HepG2 (cell line): ENCODE data around the gene FBXW12. TPM values are rescaled to one million over a fixed set of nuclear protein-coding genes. Genes with fewer than 3 reads are reported as not detected.
A peak's percentile ranks its signal among the peaks of the same experiment; 100 is the strongest.

Experiments
- AGO1 ChIP-seq: fragments of 200-400 bp; formaldehyde crosslinking; IDR thresholded peaks from 2 replicates; pipeline ENCODE4 v1.6.1; 2017; ENCODE audit warnings: mild to moderate bottlenecking, low read depth, low read length, moderate library complexity; ENCODE audit not compliant: poor library complexity, severe bottlenecking
- ARNT2 ChIP-seq: sonication (generic); formaldehyde crosslinking; IDR thresholded peaks from 2 replicates; pipeline ENCODE4 v1.8.0; 2022; ENCODE audit warnings: mild to moderate bottlenecking, low read depth, missing genetic modification reagents, moderate library complexity
- ARNTL ChIP-seq: sonication (generic); formaldehyde crosslinking; IDR thresholded peaks from 2 replicates; pipeline ENCODE4 v1.4.0; 2020; ENCODE audit warnings: mild to moderate bottlenecking, missing genetic modification reagents
- ESRRA ChIP-seq: sonication (generic); formaldehyde crosslinking; IDR thresholded peaks from 2 replicates; pipeline ENCODE4 v1.5.1; 2020; ENCODE audit warnings: mild to moderate bottlenecking, low read depth, missing genetic modification reagents
- FOXK1 ChIP-seq: sonication (generic); formaldehyde crosslinking; IDR thresholded peaks from 2 replicates; pipeline ENCODE4 v1.4.0; 2020; ENCODE audit warnings: low read depth, missing genetic modification reagents, borderline replicate concordance
- HDAC2 ChIP-seq: sonication (generic); formaldehyde crosslinking; IDR thresholded peaks from 2 replicates; pipeline ENCODE4 v1.4.0; 2020; ENCODE audit warnings: missing genetic modification reagents
- HDAC6 ChIP-seq: fragments of 200-600 bp; sonication (generic); IDR thresholded peaks from 2 replicates; pipeline ENCODE4 v1.7.0; 2017; ENCODE audit warnings: mild to moderate bottlenecking, antibody characterized with exemption, low read length, low read depth
- IRX3 ChIP-seq: sonication (generic); formaldehyde crosslinking; IDR thresholded peaks from 2 replicates; pipeline ENCODE4 v1.8.1; 2023; ENCODE audit warnings: mild to moderate bottlenecking, low read depth, missing genetic modification reagents, borderline replicate concordance
- KLF13 ChIP-seq: sonication (generic); formaldehyde crosslinking; IDR thresholded peaks from 2 replicates; pipeline ENCODE4 v1.4.0; 2020; ENCODE audit warnings: mild to moderate bottlenecking, missing genetic modification reagents
- RCOR2 ChIP-seq: IDR thresholded peaks from 2 replicates; pipeline ENCODE4 v1.6.1; 2016; ENCODE audit warnings: missing biosample characterization, missing genetic modification reagents
- REXO4 ChIP-seq: sonication (generic); formaldehyde crosslinking; IDR thresholded peaks from 2 replicates; pipeline ENCODE4 v1.8.0; 2022; ENCODE audit warnings: missing genetic modification reagents, mild to moderate bottlenecking, borderline replicate concordance
- SALL2 ChIP-seq: sonication (generic); formaldehyde crosslinking; IDR thresholded peaks from 2 replicates; pipeline ENCODE4 v1.8.1; 2023; ENCODE audit warnings: mild to moderate bottlenecking, missing genetic modification reagents, inconsistent platforms
- TCF7L2 ChIP-seq: IDR thresholded peaks from 2 replicates; pipeline ENCODE4 v1.6.1; 2011; ENCODE audit warnings: mild to moderate bottlenecking, low read depth, low read length, moderate library complexity
- ZNF121 ChIP-seq: sonication (generic); formaldehyde crosslinking; IDR thresholded peaks from 2 replicates; pipeline ENCODE4 v1.5.0; 2020; ENCODE audit warnings: mild to moderate bottlenecking, missing genetic modification reagents
- ZNF251 ChIP-seq: sonication (generic); formaldehyde crosslinking; IDR thresholded peaks from 2 replicates; pipeline ENCODE4 v1.9.0; 2021; ENCODE audit warnings: mild to moderate bottlenecking, missing genetic modification reagents
- ZNF34 ChIP-seq: sonication (generic); formaldehyde crosslinking; IDR thresholded peaks from 2 replicates; pipeline ENCODE4 v1.4.0; 2020; ENCODE audit warnings: mild to moderate bottlenecking, missing genetic modification reagents, borderline replicate concordance
- ZNF572 ChIP-seq: sonication (generic); formaldehyde crosslinking; IDR thresholded peaks from 2 replicates; pipeline ENCODE4 v1.5.1; 2020; ENCODE audit warnings: mild to moderate bottlenecking, missing genetic modification reagents
- ZSCAN9 ChIP-seq: IDR thresholded peaks from 2 replicates; pipeline ENCODE4 v1.6.1; 2016; ENCODE audit warnings: borderline replicate concordance
- polyA plus RNA-seq, 8 experiments: library from polyadenylated mRNA; depleted of rRNA in 3 of 8; stranded (reverse) in 7 of 8; unstranded in 1 of 8; fragments of >200 nt; fragmentation: Illumina TruSeq in 4 of 8; extraction: Trizol in 4 of 8; gene quantifications; 2 replicates each; pipeline versions ENCODE4 v1.2.1 to v1.2.3, GENCODE V29; 2011 to 2016; ENCODE audit warnings: low read depth in 4 of 8, missing spikeins in 1 of 8, mixed read lengths in 1 of 8; ENCODE audit not compliant: insufficient read depth in 1 of 8
- total RNA-seq, 5 experiments: library from RNA; depleted of rRNA; stranded (reverse); fragments of >200 nt; fragmentation: Illumina TruSeq; extraction: Trizol; gene quantifications; 2 replicates each; pipeline ENCODE4 v1.2.3, GENCODE V29; 2016; ENCODE audit warnings: low read depth in 1 of 5
- TF ChIP-seq, protein P1 (sequence below): sonication (generic); formaldehyde crosslinking; IDR thresholded peaks from 2 replicates; pipeline ENCODE4 v1.8.1; 2023; ENCODE audit warnings: mild to moderate bottlenecking, missing genetic modification reagents
- TF ChIP-seq, protein P2 (sequence below): sonication (generic); formaldehyde crosslinking; IDR thresholded peaks from 2 replicates; pipeline ENCODE4 v1.4.0; 2020; ENCODE audit warnings: missing genetic modification reagents
- TF ChIP-seq, protein P3 (sequence below): sonication (generic); formaldehyde crosslinking; IDR thresholded peaks from 2 replicates; pipeline ENCODE4 v1.8.1; 2022; ENCODE audit warnings: low read depth, mild to moderate bottlenecking, missing genetic modification reagents
- TF ChIP-seq, protein P4 (sequence below): sonication (generic); formaldehyde crosslinking; IDR thresholded peaks from 2 replicates; pipeline ENCODE4 v1.4.0; 2020; ENCODE audit warnings: missing genetic modification reagents, mild to moderate bottlenecking, borderline replicate concordance

Gene FBXW12
- total and polyA plus RNA-seq, 2 of the 13 experiments (the other 11 are each of a cell fraction or from before 2014, with no cell fraction given) = not detected

DNA sequence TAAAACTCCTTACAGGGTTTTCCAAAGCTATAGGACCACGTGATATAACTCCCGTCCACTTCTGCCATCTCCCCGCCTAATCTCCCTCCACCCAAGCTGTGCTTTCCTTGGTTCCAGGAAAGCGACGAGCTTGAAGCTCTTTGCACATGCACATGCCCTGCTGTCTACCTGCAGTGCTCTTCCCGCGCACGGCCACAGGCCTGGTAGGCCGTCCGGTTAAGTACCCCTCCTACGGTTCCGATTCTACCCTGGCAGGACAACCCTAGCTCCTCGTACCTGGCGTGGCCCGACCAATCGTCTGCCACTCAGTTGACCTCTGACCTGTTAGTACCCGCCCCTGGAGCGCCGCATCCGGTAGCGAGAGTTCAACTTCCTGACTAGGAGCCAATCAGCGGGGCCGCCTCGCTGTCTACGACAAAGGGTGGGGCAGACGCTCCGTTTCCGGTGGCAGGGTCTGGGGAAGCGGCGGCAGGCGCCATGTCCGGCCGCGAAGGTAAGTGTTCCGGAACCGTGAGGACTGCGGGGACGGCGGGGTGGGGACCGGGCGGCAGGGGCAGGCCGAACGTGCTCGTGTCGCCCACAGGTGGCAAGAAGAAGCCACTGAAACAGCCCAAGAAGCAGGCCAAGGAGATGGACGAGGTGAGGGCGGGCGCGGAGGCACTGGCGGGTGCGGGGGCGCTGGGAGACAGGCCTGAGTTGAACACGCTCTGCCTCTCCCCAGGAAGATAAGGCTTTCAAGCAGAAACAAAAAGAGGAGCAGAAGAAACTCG is 68.0 kb downstream of the FBXW12 start, which contains the start of the genes CCDC51 and TMA7 (continued):
- TF ChIP-seq, protein P1, sequence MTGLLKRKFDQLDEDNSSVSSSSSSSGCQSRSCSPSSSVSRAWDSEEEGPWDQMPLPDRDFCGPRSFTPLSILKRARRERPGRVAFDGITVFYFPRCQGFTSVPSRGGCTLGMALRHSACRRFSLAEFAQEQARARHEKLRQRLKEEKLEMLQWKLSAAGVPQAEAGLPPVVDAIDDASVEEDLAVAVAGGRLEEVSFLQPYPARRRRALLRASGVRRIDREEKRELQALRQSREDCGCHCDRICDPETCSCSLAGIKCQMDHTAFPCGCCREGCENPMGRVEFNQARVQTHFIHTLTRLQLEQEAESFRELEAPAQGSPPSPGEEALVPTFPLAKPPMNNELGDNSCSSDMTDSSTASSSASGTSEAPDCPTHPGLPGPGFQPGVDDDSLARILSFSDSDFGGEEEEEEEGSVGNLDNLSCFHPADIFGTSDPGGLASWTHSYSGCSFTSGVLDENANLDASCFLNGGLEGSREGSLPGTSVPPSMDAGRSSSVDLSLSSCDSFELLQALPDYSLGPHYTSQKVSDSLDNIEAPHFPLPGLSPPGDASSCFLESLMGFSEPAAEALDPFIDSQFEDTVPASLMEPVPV (CRISPR knock-in tag) = peak; percentile 66
- TF ChIP-seq ARNT2 (CRISPR knock-in tag) (peak; percentile 75), ZNF121 (CRISPR knock-in tag) (no peak), HDAC6 (no peak), AGO1 (peak; percentile 35), FOXK1 (CRISPR knock-in tag) (peak; percentile 87; the same call in 1 of the 2 replicates), ESRRA (CRISPR knock-in tag) (peak; percentile 52; the same call in 1 of the 2 replicates), KLF13 (CRISPR knock-in tag) (0 out of 2 replicates have a peak, but pooled peaks have one; percentile 60), ZNF34 (CRISPR knock-in tag) (peak; percentile 34; the same call in 1 of the 2 replicates), REXO4 (no peak), ARNTL (CRISPR knock-in tag) (peak; percentile 54; the same call in 1 of the 2 replicates), SALL2 (CRISPR knock-in tag) (peak; percentile 43; the same call in 1 of the 2 replicates), IRX3 (CRISPR knock-in tag) (peak; percentile 67), HDAC2 (peak; percentile 80; the same call in 1 of the 2 replicates), TCF7L2 (no peak), ZNF572 (CRISPR knock-in tag) (0 out of 2 replicates have a peak, but pooled peaks have one; percentile 23), ZSCAN9 (no peak; the same call in 1 of the 2 replicates), RCOR2 (CRISPR knock-in tag) (no peak), ZNF251 (CRISPR knock-in tag) (no peak)
- TF ChIP-seq, protein P2, sequence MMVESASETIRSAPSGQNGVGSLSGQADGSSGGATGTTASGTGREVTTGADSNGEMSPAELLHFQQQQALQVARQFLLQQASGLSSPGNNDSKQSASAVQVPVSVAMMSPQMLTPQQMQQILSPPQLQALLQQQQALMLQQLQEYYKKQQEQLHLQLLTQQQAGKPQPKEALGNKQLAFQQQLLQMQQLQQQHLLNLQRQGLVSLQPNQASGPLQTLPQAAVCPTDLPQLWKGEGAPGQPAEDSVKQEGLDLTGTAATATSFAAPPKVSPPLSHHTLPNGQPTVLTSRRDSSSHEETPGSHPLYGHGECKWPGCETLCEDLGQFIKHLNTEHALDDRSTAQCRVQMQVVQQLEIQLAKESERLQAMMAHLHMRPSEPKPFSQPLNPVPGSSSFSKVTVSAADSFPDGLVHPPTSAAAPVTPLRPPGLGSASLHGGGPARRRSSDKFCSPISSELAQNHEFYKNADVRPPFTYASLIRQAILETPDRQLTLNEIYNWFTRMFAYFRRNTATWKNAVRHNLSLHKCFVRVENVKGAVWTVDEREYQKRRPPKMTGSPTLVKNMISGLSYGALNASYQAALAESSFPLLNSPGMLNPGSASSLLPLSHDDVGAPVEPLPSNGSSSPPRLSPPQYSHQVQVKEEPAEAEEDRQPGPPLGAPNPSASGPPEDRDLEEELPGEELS (CRISPR knock-in tag) = no peak
- TF ChIP-seq, protein P3, sequence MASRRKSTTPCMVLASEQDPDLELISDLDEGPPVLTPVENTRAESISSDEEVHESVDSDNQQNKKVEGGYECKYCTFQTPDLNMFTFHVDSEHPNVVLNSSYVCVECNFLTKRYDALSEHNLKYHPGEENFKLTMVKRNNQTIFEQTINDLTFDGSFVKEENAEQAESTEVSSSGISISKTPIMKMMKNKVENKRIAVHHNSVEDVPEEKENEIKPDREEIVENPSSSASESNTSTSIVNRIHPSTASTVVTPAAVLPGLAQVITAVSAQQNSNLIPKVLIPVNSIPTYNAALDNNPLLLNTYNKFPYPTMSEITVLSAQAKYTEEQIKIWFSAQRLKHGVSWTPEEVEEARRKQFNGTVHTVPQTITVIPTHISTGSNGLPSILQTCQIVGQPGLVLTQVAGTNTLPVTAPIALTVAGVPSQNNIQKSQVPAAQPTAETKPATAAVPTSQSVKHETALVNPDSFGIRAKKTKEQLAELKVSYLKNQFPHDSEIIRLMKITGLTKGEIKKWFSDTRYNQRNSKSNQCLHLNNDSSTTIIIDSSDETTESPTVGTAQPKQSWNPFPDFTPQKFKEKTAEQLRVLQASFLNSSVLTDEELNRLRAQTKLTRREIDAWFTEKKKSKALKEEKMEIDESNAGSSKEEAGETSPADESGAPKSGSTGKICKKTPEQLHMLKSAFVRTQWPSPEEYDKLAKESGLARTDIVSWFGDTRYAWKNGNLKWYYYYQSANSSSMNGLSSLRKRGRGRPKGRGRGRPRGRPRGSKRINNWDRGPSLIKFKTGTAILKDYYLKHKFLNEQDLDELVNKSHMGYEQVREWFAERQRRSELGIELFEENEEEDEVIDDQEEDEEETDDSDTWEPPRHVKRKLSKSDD = no peak
- TF ChIP-seq, protein P4, sequence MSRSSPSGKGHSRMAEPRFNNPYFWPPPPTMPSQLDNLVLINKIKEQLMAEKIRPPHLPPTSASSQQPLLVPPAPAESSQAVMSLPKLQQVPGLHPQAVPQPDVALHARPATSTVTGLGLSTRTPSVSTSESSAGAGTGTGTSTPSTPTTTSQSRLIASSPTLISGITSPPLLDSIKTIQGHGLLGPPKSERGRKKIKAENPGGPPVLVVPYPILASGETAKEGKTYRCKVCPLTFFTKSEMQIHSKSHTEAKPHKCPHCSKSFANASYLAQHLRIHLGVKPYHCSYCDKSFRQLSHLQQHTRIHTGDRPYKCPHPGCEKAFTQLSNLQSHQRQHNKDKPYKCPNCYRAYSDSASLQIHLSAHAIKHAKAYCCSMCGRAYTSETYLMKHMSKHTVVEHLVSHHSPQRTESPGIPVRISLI (CRISPR knock-in tag) = peak; percentile 21; the same call in 1 of the 2 replicates
